Glutamatergic neuron (in vitro differentiated cells): ENCODE measurements around the gene DAZAP2. TPM values are rescaled to one million over a fixed set of nuclear protein-coding genes. Genes with fewer than 3 reads are reported as not detected.

Source experiments
- DNase-seq: peaks from one replicate; pipeline ENCODE4 v3.0.0; 2022
- H3K27ac Mint-ChIP-seq: one replicate; pipeline ENCODE4 v1.8.0; 2020; ENCODE audit warnings: mild to moderate bottlenecking, mixed read lengths, inconsistent platforms; ENCODE audit not compliant: unreplicated experiment
- H3K27me3 Mint-ChIP-seq: one replicate; pipeline ENCODE4 v1.8.0; 2020; ENCODE audit warnings: mild to moderate bottlenecking, moderate library complexity, mixed read lengths, inconsistent platforms; ENCODE audit not compliant: unreplicated experiment
- H3K36me3 Mint-ChIP-seq: one replicate; pipeline ENCODE4 v1.8.0; 2020; ENCODE audit warnings: mild to moderate bottlenecking, mixed read lengths, inconsistent platforms; ENCODE audit not compliant: unreplicated experiment
- H3K4me1 Mint-ChIP-seq: one replicate; pipeline ENCODE4 v1.8.0; 2020; ENCODE audit warnings: mild to moderate bottlenecking, low read depth, mixed read lengths, inconsistent platforms; ENCODE audit not compliant: unreplicated experiment
- H3K4me3 Mint-ChIP-seq: one replicate; pipeline ENCODE4 v1.8.0; 2020; ENCODE audit warnings: mild to moderate bottlenecking, mixed read lengths, inconsistent platforms; ENCODE audit not compliant: unreplicated experiment
- H3K9me3 Mint-ChIP-seq: one replicate; pipeline ENCODE4 v1.8.0; 2020; ENCODE audit warnings: mild to moderate bottlenecking, moderate library complexity, mixed read lengths, inconsistent platforms; ENCODE audit not compliant: unreplicated experiment
- CTCF ChIP-seq: fragments of 200-600 bp; sonication (generic); IDR thresholded peaks from one replicate; pipeline ENCODE4 v1.5.0; 2021; ENCODE audit not compliant: partially characterized antibody, unreplicated experiment
- long read RNA-seq: library from polyadenylated mRNA; unstranded; transcript quantifications from one replicate; pipeline ENCODE4 v2.0.0, GENCODE V29; 2020; ENCODE audit not compliant: unreplicated experiment
- total RNA-seq: library from RNA; stranded (reverse); fragmentation: NEBNext Ultra II Directional; extraction: Animal tissue kit (Norgen Biotek cat#: 25700); gene quantifications from one replicate; pipeline ENCODE4 v1.2.1, GENCODE V29; 2021; ENCODE audit not compliant: unreplicated experiment

DAZAP2 gene
- 31.9 TPM for total RNA-seq
- long read RNA-seq, transcript DAZAP2-201 (4 exons, 2,598 nt) = major isoform, 12 of 16 reads
- long read RNA-seq, partial matches to known transcripts = 0 of 16 reads
- long read RNA-seq, other reads (novel, unspliced or antisense) = 3 of 16 reads

GRCh38 chr12:51238510-51239334, at the start of gene DAZAP2:
Gene DAZAP2 (plus strand): TSS chr12:51238826. CDS start chr12:51238908, 82 bp downstream.
- peak; percentile 97 for DNase-seq
- TF ChIP-seq CTCF = peak; percentile 17
- Mint-ChIP-seq H3K9me3 (peaks cover 11% of the 10 kb centered on the region), H3K27ac (peak within 1 kb of the TSS; percentile 98), H3K36me3 (no peaks in the 10 kb centered on the region), H3K4me3 (peak within 1 kb of the TSS; percentile 96), H3K27me3 (peaks cover 2% of the 10 kb centered on the region), H3K4me1 (peaks cover 3% of the 10 kb centered on the region)

GRCh38 chr12:51189790-51190355, 48.8 kb upstream of the DAZAP2 start:
- no peak overlapping the region for H3K4me3 Mint-ChIP-seq
- peaks cover 2% of the 10 kb centered on the region for H3K27me3 Mint-ChIP-seq
- no peaks in the 10 kb centered on the region for H3K9me3 Mint-ChIP-seq
- H3K36me3 Mint-ChIP-seq = no peaks in the 10 kb centered on the region
- no peak overlapping the region for H3K27ac Mint-ChIP-seq
- DNase-seq = no peak
- H3K4me1 Mint-ChIP-seq = peaks cover 26% of the 10 kb centered on the region
- TF ChIP-seq CTCF = no peak

GRCh38 chr12:51190820-51191219, 47.8 kb upstream of the DAZAP2 start:
- H3K4me1 Mint-ChIP-seq = peaks cover 26% of the 10 kb centered on the region
- H3K36me3 Mint-ChIP-seq = no peaks in the 10 kb centered on the region
- H3K9me3 Mint-ChIP-seq = no peaks in the 10 kb centered on the region
- H3K4me3 Mint-ChIP-seq = no peak overlapping the region
- H3K27me3 Mint-ChIP-seq = peaks cover 2% of the 10 kb centered on the region
- H3K27ac Mint-ChIP-seq = no peak overlapping the region
- DNase-seq = no peak
- TF ChIP-seq CTCF = no peak

GRCh38 chr12:51191516-51192283, 46.9 kb upstream of the DAZAP2 start:
- H3K36me3 Mint-ChIP-seq = no peaks in the 10 kb centered on the region
- no peak for TF ChIP-seq CTCF
- no peak overlapping the region for H3K27ac Mint-ChIP-seq
- no peaks in the 10 kb centered on the region for H3K9me3 Mint-ChIP-seq
- no peaks in the 10 kb centered on the region for H3K27me3 Mint-ChIP-seq
- H3K4me1 Mint-ChIP-seq = peaks cover 22% of the 10 kb centered on the region
- no peak overlapping the region for H3K4me3 Mint-ChIP-seq
- no peak for DNase-seq
